Hepatocyte (in vitro differentiated cells): ENCODE measurements around the gene ROR2. TPM values are rescaled to one million over a fixed set of nuclear protein-coding genes. Genes with fewer than 3 reads are reported as not detected.

Experiments used
- DNase-seq: peaks from one replicate; pipeline ENCODE4 v3.0.0-alpha.2; 2016; ENCODE audit warnings: low spot score
- H2AFZ ChIP-seq: fragments of 200-600 bp; sonication (generic); 2 replicates; pipeline ENCODE4 v1.6.0; 2016; ENCODE audit warnings: antibody characterized with exemption, mild to moderate bottlenecking
- H3K27ac ChIP-seq: fragments of 200-600 bp; sonication (generic); 2 replicates; pipeline ENCODE4 v1.5.1; 2016; ENCODE audit warnings: mild to moderate bottlenecking
- H3K27me3 ChIP-seq: fragments of 200-600 bp; sonication (generic); 2 replicates; pipeline ENCODE4 v1.6.1; 2016
- H3K36me3 ChIP-seq: fragments of 200-600 bp; sonication (generic); replicated peaks from 2 replicates; pipeline ENCODE4 v1.5.1; 2016; ENCODE audit warnings: low read depth; ENCODE audit not compliant: insufficient read depth
- H3K4me1 ChIP-seq: fragments of 200-600 bp; sonication (generic); 2 replicates; pipeline ENCODE4 v1.5.1; 2016; ENCODE audit warnings: mild to moderate bottlenecking, moderate library complexity; ENCODE audit not compliant: insufficient read depth
- H3K4me2 ChIP-seq: fragments of 200-600 bp; sonication (generic); 2 replicates; pipeline ENCODE4 v1.6.0; 2016
- H3K4me3 ChIP-seq: fragments of 200-600 bp; sonication (generic); 2 replicates; pipeline ENCODE4 v1.5.1; 2016; ENCODE audit warnings: mild to moderate bottlenecking
- H3K79me2 ChIP-seq: fragments of 200-600 bp; sonication (generic); 2 replicates; pipeline ENCODE4 v1.6.0; 2017; ENCODE audit warnings: mild to moderate bottlenecking
- H3K9me2 ChIP-seq: fragments of 200-600 bp; sonication (generic); replicated peaks from 2 replicates; pipeline ENCODE4 v1.6.0; 2017; ENCODE audit warnings: mild to moderate bottlenecking; ENCODE audit not compliant: insufficient read depth
- H3K9me3 ChIP-seq: fragments of 200-600 bp; sonication (generic); 2 replicates; pipeline ENCODE4 v1.5.1; 2016; ENCODE audit warnings: low read depth, mild to moderate bottlenecking
- H4K20me1 ChIP-seq: fragments of 200-600 bp; sonication (generic); 2 replicates; pipeline ENCODE4 v1.6.0; 2016; ENCODE audit warnings: mild to moderate bottlenecking; ENCODE audit not compliant: insufficient read depth, poor library complexity, severe bottlenecking
- CTCF ChIP-seq: fragments of 200-600 bp; sonication (generic); IDR thresholded peaks from 2 replicates; pipeline ENCODE4 v1.5.1; 2016; ENCODE audit warnings: antibody characterized with exemption, mild to moderate bottlenecking; ENCODE audit not compliant: poor library complexity
- EZH2 ChIP-seq: fragments of 200-600 bp; sonication (generic); IDR thresholded peaks from 2 replicates; pipeline ENCODE4 v1.6.1; 2016; ENCODE audit warnings: antibody characterized with exemption, mild to moderate bottlenecking, borderline replicate concordance
- EZH2phosphoT487 ChIP-seq: fragments of 200-600 bp; sonication (generic); IDR thresholded peaks from one replicate; pipeline ENCODE4 v1.6.1; 2018; ENCODE audit warnings: antibody characterized with exemption, mild to moderate bottlenecking, low read depth, moderate library complexity; ENCODE audit not compliant: unreplicated experiment, severe bottlenecking
- WGBS: methylation state at CpG from one replicate; pipeline ENCODE4 v1.1.6; 2016; ENCODE audit warnings: low lambda C conversion rate; ENCODE audit errors: missing lambda C conversion rate; 5-methylcytosine and 5-hydroxymethylcytosine counted together
- polyA plus RNA-seq: library from polyadenylated mRNA; unstranded; fragments of >200 nt; fragmentation: Nextera tagmentation; extraction: Ambion mirVana; gene quantifications from 2 replicates; pipeline ENCODE4 v1.2.1, GENCODE V29; 2016
- total RNA-seq: library from RNA; depleted of rRNA; stranded (reverse); fragments of >200 nt; gene quantifications from 2 replicates; pipeline ENCODE4 v1.2.3, GENCODE V29; 2014

The ROR2 gene
- total and polyA plus RNA-seq, 2 experiments from 2014 or later: 25.6 to 29.5 TPM

- peaks cover 13% of the 10 kb centered on the region for H3K4me1 ChIP-seq
- peaks cover 5% of the 10 kb centered on the region for H4K20me1 ChIP-seq
- no peak overlapping the region for H2AFZ ChIP-seq
- no peak overlapping the region for H3K27ac ChIP-seq
- TF ChIP-seq EZH2 (no peak), EZH2phosphoT487 (no peak), CTCF (no peak)
- no peaks in the 10 kb centered on the region for H3K36me3 ChIP-seq
- no peaks in the 10 kb centered on the region for H3K9me2 ChIP-seq
- 78% methylated on average over 8 of the region's 8 CpGs for WGBS
- no peak for DNase-seq
- H3K27me3 ChIP-seq: no peaks in the 10 kb centered on the region
- H3K79me2 ChIP-seq: peaks cover 85% of the 10 kb centered on the region
- H3K4me2 ChIP-seq: no peak overlapping the region
- no peak overlapping the region for H3K4me3 ChIP-seq
- H3K9me3 ChIP-seq: no peaks in the 10 kb centered on the region
Measured at GRCh38 chr9:91807643-91808246, 142.3 kb downstream of the ROR2 start.

- no peak overlapping the region for H3K4me2 ChIP-seq
- peaks cover 83% of the 10 kb centered on the region for H3K79me2 ChIP-seq
- H2AFZ ChIP-seq: no peak overlapping the region
- TF ChIP-seq EZH2phosphoT487 (no peak), CTCF (no peak), EZH2 (no peak)
- 87% methylated on average over 5 of the region's 5 CpGs for WGBS
- peaks cover 11% of the 10 kb centered on the region for H3K4me1 ChIP-seq
- no peaks in the 10 kb centered on the region for H3K9me3 ChIP-seq
- no peak overlapping the region for H3K4me3 ChIP-seq
- H3K27me3 ChIP-seq: no peaks in the 10 kb centered on the region
- peaks cover 5% of the 10 kb centered on the region for H4K20me1 ChIP-seq
- H3K36me3 ChIP-seq: no peaks in the 10 kb centered on the region
- H3K27ac ChIP-seq: no peak overlapping the region
- H3K9me2 ChIP-seq: no peaks in the 10 kb centered on the region
- DNase-seq: no peak
Measured at GRCh38 chr9:91805031-91805430, 145.0 kb downstream of the ROR2 start.

GRCh38 chr9:91803970-91804752, 145.9 kb downstream of the ROR2 start:
- no peak overlapping the region for H3K4me3 ChIP-seq
- no peaks in the 10 kb centered on the region for H3K9me2 ChIP-seq
- no peaks in the 10 kb centered on the region for H3K27me3 ChIP-seq
- no peak overlapping the region for H3K4me2 ChIP-seq
- DNase-seq: no peak
- WGBS: 96% methylated on average over 13 of the region's 13 CpGs
- H2AFZ ChIP-seq: no peak overlapping the region
- TF ChIP-seq CTCF: no peak
- no peak for TF ChIP-seq EZH2phosphoT487
- no peak for TF ChIP-seq EZH2
- no peaks in the 10 kb centered on the region for H3K9me3 ChIP-seq
- no peaks in the 10 kb centered on the region for H3K36me3 ChIP-seq
- peaks cover 11% of the 10 kb centered on the region for H3K4me1 ChIP-seq
- no peak overlapping the region for H3K27ac ChIP-seq
- H3K79me2 ChIP-seq: peaks cover 83% of the 10 kb centered on the region
- peaks cover 12% of the 10 kb centered on the region for H4K20me1 ChIP-seq
